GM18526 (cell line): ENCODE measurements around the gene KCNIP4.

Experiments
- POLR2A ChIP-seq: IDR thresholded peaks from 3 replicates; pipeline ENCODE4 v1.6.1; 2011; ENCODE audit not compliant: insufficient read length; ENCODE audit errors: extremely low read depth

KCNIP4 gene

GRCh38 chr4:21555083-21555482 is 393.5 kb downstream of the KCNIP4 start:
- no peak for TF ChIP-seq POLR2A

DNA sequence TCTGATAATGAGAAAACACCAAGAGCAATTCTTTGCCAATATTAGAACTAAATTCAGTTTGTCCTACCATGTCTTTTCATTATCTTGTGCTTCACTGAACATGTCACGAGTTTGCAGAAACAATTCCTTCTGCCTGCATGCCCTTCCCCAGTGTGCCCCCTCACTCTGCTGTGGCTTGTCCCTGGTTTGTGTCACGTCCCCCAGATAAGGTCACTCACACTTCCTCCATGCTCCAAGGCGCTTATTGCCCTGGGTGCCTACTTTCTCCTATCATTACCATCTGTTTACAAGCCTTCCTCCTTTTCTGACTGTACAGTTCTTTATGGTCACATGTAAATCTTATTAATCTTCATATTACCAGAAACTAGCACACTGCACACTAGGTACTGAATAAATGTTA is 394.1 kb downstream of the KCNIP4 start:
- TF ChIP-seq POLR2A, result no peak

DNA sequence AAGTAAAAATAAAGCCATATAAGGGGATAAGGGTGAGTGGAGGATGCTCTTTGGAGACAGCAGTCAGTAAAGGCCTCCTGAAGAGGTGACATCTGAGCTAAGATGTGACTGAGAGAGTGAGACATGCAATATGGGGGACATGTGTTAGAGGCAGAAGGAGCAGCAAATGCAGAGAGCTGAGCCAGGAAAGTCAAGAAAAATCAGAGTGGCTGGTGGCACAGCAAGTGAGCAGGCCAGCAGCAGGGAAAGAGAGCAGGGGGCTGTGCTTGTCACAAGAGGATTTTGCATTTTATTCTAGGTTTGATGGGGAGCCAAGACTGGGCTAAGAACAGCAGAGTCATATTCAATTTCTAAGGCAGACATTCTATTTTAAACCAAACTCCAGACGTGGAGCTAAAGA is 394.5 kb downstream of the KCNIP4 start:
- TF ChIP-seq POLR2A, result no peak

DNA sequence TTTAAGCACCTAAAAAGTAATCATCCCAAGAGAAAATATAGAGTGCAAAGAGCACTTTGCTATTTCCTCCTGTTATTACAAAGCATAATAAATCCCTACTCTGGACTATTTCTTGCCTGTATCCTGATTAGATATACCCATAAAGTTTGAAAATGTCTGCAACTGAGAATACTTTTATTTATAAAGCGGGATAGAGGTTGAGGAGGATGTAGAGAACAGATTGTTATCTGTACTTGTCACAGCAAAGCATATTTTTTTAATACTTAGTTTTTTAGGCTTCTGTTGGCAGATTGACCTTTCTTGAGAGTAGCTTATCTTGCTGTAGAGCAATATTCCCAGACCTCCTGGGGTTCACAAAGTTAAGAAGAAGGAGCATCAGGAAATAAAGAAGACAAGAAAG is 396.1 kb downstream of the KCNIP4 start:
- no peak for TF ChIP-seq POLR2A

GRCh38 chr4:21544955-21545354 is 403.6 kb downstream of the KCNIP4 start:
- no peak for TF ChIP-seq POLR2A

DNA sequence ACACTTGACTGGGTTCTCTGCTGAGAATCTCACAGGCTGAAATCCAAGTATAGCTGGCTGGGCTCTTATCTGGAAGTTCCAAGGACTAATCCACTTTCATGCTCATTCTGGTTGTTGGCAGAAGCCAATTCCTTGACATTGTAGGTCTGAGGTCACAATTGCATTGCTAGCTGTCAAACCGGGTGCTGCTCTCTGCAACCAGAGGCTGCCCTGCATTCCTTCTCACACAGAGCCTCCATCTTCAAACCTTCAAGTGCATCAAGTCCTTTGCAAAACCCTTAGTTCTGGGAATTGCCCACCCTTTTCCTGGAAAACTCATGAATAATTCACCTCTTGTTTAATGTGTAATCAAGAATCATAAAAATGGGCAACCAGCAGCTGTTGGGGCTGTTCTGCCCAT is 404.2 kb downstream of the KCNIP4 start:
- no peak for TF ChIP-seq POLR2A

- no peak for TF ChIP-seq POLR2A
Measured at GRCh38 chr4:21543514-21543913, 405.1 kb downstream of the KCNIP4 start.

DNA sequence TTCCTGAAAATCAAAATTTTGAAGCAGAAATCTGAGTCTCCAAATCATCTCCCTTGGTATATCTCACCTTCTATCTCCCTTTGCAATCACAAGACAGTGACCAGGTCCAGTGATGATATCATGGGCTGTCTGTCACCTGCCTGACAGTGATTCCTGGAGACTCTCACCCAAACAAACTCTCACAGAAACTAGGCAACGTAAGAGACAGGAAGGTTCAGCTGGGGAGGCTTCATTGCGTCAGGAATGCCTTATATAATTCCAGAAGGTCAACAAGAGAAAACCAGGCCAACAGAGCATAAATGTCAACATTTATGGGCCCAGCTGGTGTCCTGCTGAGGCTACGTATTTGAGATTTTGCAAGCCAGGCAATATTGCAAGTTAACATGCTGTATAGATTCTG is 412.7 kb downstream of the KCNIP4 start:
- TF ChIP-seq POLR2A, result no peak

DNA sequence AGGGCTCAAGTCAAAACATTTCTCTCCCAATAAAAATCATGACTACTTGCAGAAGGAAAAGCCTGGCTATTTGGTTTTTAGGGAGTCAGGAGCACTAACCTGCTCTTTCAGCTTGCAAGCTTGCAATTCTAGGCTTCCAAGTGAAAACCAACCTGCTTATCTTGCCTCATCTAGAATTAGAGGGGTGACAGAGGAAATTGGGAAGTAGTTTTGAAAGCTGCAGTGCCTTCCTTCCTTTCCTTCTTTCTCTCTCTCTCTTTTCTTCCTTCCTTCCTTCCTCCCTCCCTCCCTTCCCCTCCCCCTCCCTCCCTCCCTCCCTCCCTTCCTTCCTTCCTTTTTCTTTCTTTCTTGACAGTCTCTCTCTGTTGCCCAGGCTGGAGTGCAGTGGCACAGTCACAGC is 417.5 kb downstream of the KCNIP4 start:
- no peak for TF ChIP-seq POLR2A

DNA sequence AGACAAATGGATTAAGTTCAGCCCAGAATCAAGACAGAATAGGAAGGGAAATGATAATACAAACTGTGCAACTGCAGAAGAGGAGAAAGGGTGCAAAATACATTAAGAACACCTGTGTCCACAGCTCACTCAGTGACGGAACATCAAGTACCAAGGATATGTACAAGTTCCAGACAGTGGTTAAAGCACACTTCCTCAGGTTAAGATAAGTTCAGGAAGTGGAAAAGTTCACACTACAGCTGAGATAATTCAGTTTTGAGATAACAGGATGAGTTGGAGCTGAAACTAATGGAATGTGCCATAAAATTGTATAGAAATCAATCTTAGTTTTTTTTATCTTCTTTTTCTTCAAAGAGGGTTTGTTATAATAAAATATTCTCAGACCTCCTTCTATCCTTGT is 419.4 kb downstream of the KCNIP4 start:
- TF ChIP-seq POLR2A, result no peak

- no peak for TF ChIP-seq POLR2A
Measured at GRCh38 chr4:21522296-21522695, 426.3 kb downstream of the KCNIP4 start.

GRCh38 chr4:21517126-21517859 is 431.3 kb downstream of the KCNIP4 start:
- no peak for TF ChIP-seq POLR2A

GRCh38 chr4:21514022-21514694 is 434.4 kb downstream of the KCNIP4 start:
- TF ChIP-seq POLR2A, result no peak

DNA sequence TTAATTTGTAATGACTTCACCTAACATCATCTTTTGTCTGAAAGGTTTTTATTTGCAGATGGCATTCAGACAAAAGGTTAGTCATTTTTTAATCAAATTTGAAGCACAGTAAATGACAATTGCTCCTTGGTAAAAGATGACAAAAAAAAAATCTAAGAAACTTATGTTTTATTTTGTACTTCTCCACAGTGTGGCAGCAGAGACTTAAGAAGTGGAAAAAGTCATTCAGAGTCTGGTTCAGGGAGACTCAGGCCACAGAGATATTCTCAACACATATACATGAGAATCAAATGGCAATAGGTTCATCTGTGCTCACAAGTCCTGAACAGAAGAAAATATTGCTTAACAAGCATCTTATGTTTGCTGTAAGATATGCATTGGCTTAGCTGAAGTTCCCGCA is 436.2 kb downstream of the KCNIP4 start:
- TF ChIP-seq POLR2A, result no peak

DNA sequence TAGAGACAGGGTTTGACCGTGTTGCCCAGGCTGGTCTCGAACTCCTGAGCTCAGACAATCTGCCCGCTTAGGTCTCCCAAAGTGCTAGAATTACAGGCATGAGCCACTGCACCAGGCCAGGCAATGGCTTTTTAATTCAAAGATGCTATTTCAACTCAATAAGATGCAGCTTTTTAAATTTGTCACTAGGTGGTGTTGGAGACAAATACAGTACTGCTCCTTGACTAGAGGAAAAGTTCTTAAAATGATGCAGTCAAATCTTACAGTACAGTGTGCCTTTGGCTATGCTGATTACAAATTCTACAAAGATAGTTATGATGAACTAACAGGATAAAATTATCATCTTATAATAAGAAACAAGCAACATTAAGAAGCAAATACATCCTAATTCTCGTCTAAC is 441.1 kb downstream of the KCNIP4 start:
- no peak for TF ChIP-seq POLR2A

GRCh38 chr4:21490682-21491081 is 457.9 kb downstream of the KCNIP4 start:
- TF ChIP-seq POLR2A, result no peak

GRCh38 chr4:21476757-21477156 is 471.8 kb downstream of the KCNIP4 start:
- TF ChIP-seq POLR2A, result no peak
